RWPE1 (cell line): ENCODE results near the gene TUBA1C.
"Not testable (repeated sequence)": the region's sequence is repeated elsewhere in the genome, so short reads cannot be mapped to it uniquely, and the experiment has no call there.

Experiments used
- CTCF ChIA-PET: fragments of 350-600 bp; sonication (Branson Sonifier 250); formaldehyde crosslinking; extraction: SDS; loops from one replicate; lab custom pipeline; 2021; lab: Yijun Ruan, JAX
- POLR2A ChIA-PET: fragments of 400-600 bp; formaldehyde crosslinking; extraction: SDS; loops from one replicate; lab custom pipeline; 2020; ENCODE audit warnings: antibody characterized with exemption; ENCODE audit not compliant: low non-redundant PET; lab: Yijun Ruan, JAX
- DNase-seq: peaks from one replicate; pipeline ENCODE4 v3.0.0; 2012; ENCODE audit warnings: low spot score
- H3K27ac ChIP-seq: fragments of 450-650 bp; 2 replicates; pipeline ENCODE4 v1.5.1; 2017
- CTCF ChIP-seq: fragments of 450-650 bp; conservative IDR thresholded peaks from 2 replicates; pipeline ENCODE4 v1.5.1; 2017; ENCODE audit warnings: low read depth, mild to moderate bottlenecking

Gene TUBA1C

GRCh38 chr12:49253033-49253623, 11.8 kb upstream of the TUBA1C start:
- POLR2A ChIA-PET: no interaction called here
- no peak overlapping the region for H3K27ac ChIP-seq
- TF ChIP-seq CTCF: no peak
- no peak for DNase-seq
- CTCF ChIA-PET: no interaction called here

GRCh38 chr12:49255456-49255855, 9.4 kb upstream of the TUBA1C start:
- DNase-seq, POLR2A ChIA-PET: not testable (repeated sequence)
- H3K27ac ChIP-seq: peak overlapping the region; percentile 3; the same call in 1 of the 2 replicates
- CTCF ChIA-PET: interaction anchor here (2.0 kb wide), 1 partner anchor 20 kb away, joined by 7 read pairs; no protein-coding TSS in a partner anchor

- CTCF ChIA-PET: interaction anchor here (0.6 to 2.0 kb wide), 4 partner anchors 21 to 268 kb away, joined by 3 to 7 read pairs (median 5); no protein-coding TSS in a partner anchor
- TF ChIP-seq CTCF: no peak
- peak overlapping the region; percentile 3; the same call in 1 of the 2 replicates for H3K27ac ChIP-seq
- DNase-seq: no peak
- POLR2A ChIA-PET: no interaction called here
Observed at GRCh38 chr12:49255857-49256637, 8.8 kb upstream of the TUBA1C start.

- DNase-seq, H3K27ac ChIP-seq: not testable (repeated sequence)
- POLR2A ChIA-PET: interaction anchor here (0.6 kb wide), 1 partner anchor 1058 kb away, joined by 3 read pairs; no protein-coding TSS in a partner anchor
- CTCF ChIA-PET: interaction anchor here (0.6 to 0.8 kb wide), 2 partner anchors 128 to 169 kb away, joined by 3 read pairs; no protein-coding TSS in a partner anchor
Observed at GRCh38 chr12:49257508-49258184, 7.2 kb upstream of the TUBA1C start.

GRCh38 chr12:49259452-49259851, 5.4 kb upstream of the TUBA1C start:
- H3K27ac ChIP-seq: no peak overlapping the region
- TF ChIP-seq CTCF: no peak
- no peak for DNase-seq
- ChIA-PET POLR2A (no interaction called here), CTCF (no interaction called here)

GRCh38 chr12:49260166-49260565, 4.7 kb upstream of the TUBA1C start:
- ChIA-PET POLR2A (no interaction called here), CTCF (interaction anchor here (0.7 kb wide), 1 partner anchor 19 kb away, joined by 3 read pairs; no protein-coding TSS in a partner anchor)
- TF ChIP-seq CTCF: no peak
- no peak for DNase-seq
- H3K27ac ChIP-seq: peak overlapping the region; percentile 76; the same call in 1 of the 2 replicates

- H3K27ac ChIP-seq: peak overlapping the region; percentile 76
- POLR2A ChIA-PET: interaction anchor here (1.2 kb wide), 1 partner anchor 17 kb away, joined by 3 read pairs; no protein-coding TSS in a partner anchor
- CTCF ChIA-PET: interaction anchor here (0.7 to 0.8 kb wide), 2 partner anchors 16 to 20 kb away, joined by 3 to 4 read pairs; no protein-coding TSS in a partner anchor
- no peak for TF ChIP-seq CTCF
- no peak for DNase-seq
Observed at GRCh38 chr12:49260571-49261363, 4.1 kb upstream of the TUBA1C start.
